SHP77 (cell line): ENCODE results near the gene PHLDA3.

ENCODE experiments used
- DNase-seq, 2 experiments: peaks; one replicate each; lab custom pipeline; 2025; lab: John Stamatoyannopoulos, UW

PHLDA3 gene

GRCh38 chr1:201461645-201462441, 7.1 kb downstream of the PHLDA3 start:
- DNase-seq = no peak

- DNase-seq = no peak
Observed at GRCh38 chr1:201460814-201461644, 8.0 kb downstream of the PHLDA3 start.

GRCh38 chr1:201459775-201460174, 9.2 kb downstream of the PHLDA3 start:
- DNase-seq = no peak

GRCh38 chr1:201459052-201459451, 9.9 kb downstream of the PHLDA3 start:
- DNase-seq = no peak

GRCh38 chr1:201457508-201457960, 11.5 kb downstream of the PHLDA3 start:
- no peak for DNase-seq

GRCh38 chr1:201456499-201457309, 12.3 kb downstream of the PHLDA3 start:
- DNase-seq = no peak

GRCh38 chr1:201455098-201455497, 13.9 kb downstream of the PHLDA3 start:
- DNase-seq = no peak

GRCh38 chr1:201454608-201455007, 14.4 kb downstream of the PHLDA3 start:
- DNase-seq = no peak

GRCh38 chr1:201452866-201453265, 16.1 kb downstream of the PHLDA3 start:
- no peak for DNase-seq

- no peak for DNase-seq
Observed at GRCh38 chr1:201450721-201451291, 18.2 kb downstream of the PHLDA3 start.

GRCh38 chr1:201448990-201449389, 20.0 kb downstream of the PHLDA3 start:
- no peak for DNase-seq

- DNase-seq = peak; percentile 32 to 58
Observed at GRCh38 chr1:201447903-201448871, 20.8 kb downstream of the PHLDA3 start.

- DNase-seq = no peak
Observed at GRCh38 chr1:201445310-201445709, 23.7 kb downstream of the PHLDA3 start.

GRCh38 chr1:201444792-201445191, 24.2 kb downstream of the PHLDA3 start:
- no peak for DNase-seq

GRCh38 chr1:201443747-201444146, 25.2 kb downstream of the PHLDA3 start:
- no peak for DNase-seq

GRCh38 chr1:201436969-201437368, 32.0 kb downstream of the PHLDA3 start:
- no peak for DNase-seq

GRCh38 chr1:201436393-201436792, 32.6 kb downstream of the PHLDA3 start:
- DNase-seq = peak; percentile 12 to 44

- DNase-seq = no peak
Observed at GRCh38 chr1:201434266-201434665, 34.7 kb downstream of the PHLDA3 start.

- no peak for DNase-seq
Observed at GRCh38 chr1:201433609-201434008, 35.4 kb downstream of the PHLDA3 start.

- DNase-seq = no peak
Observed at GRCh38 chr1:201430776-201431175, 38.2 kb downstream of the PHLDA3 start.
